Measurements from ENCODE around the gene SIL1.

GRCh38 chr5:139167063-139167462 is 31.1 kb downstream of the SIL1 start:
- TF ChIP-seq, protein P1, sequence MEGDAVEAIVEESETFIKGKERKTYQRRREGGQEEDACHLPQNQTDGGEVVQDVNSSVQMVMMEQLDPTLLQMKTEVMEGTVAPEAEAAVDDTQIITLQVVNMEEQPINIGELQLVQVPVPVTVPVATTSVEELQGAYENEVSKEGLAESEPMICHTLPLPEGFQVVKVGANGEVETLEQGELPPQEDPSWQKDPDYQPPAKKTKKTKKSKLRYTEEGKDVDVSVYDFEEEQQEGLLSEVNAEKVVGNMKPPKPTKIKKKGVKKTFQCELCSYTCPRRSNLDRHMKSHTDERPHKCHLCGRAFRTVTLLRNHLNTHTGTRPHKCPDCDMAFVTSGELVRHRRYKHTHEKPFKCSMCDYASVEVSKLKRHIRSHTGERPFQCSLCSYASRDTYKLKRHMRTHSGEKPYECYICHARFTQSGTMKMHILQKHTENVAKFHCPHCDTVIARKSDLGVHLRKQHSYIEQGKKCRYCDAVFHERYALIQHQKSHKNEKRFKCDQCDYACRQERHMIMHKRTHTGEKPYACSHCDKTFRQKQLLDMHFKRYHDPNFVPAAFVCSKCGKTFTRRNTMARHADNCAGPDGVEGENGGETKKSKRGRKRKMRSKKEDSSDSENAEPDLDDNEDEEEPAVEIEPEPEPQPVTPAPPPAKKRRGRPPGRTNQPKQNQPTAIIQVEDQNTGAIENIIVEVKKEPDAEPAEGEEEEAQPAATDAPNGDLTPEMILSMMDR (conservative IDR thresholded peaks at IDR 0.05), result no peak
- TF ChIP-seq EZH2 (IDR thresholded peaks at IDR 0.05; ENCODE audit: low read depth), result no peak
